SH-SY5Y (cell line): ENCODE data around the gene CLOCK.

Experiments
- GATA2 ChIP-seq: IDR thresholded peaks from 2 replicates; pipeline ENCODE4 v1.6.1; 2011; ENCODE audit warnings: mild to moderate bottlenecking, low read depth, low read length
- GATA3 ChIP-seq: IDR thresholded peaks from 2 replicates; pipeline ENCODE4 v1.6.1; 2011; ENCODE audit warnings: low read depth, mild to moderate bottlenecking, low read length, moderate library complexity

The CLOCK gene

GRCh38 chr4:55512922-55513571, 33.7 kb downstream of the CLOCK start:
- TF ChIP-seq GATA2 (no peak), GATA3 (no peak)

GRCh38 chr4:55512077-55512476, 34.6 kb downstream of the CLOCK start:
- TF ChIP-seq GATA2 (no peak), GATA3 (no peak)

- TF ChIP-seq GATA3 (no peak), GATA2 (no peak)
Observed at GRCh38 chr4:55510685-55511084, 36.0 kb downstream of the CLOCK start.

GRCh38 chr4:55509266-55509665, 37.4 kb downstream of the CLOCK start:
- TF ChIP-seq GATA3: no peak
- TF ChIP-seq GATA2: no peak

GRCh38 chr4:55507612-55508011, 39.1 kb downstream of the CLOCK start:
- TF ChIP-seq GATA2 (no peak), GATA3 (no peak)

GRCh38 chr4:55503169-55503568, 43.5 kb downstream of the CLOCK start:
- TF ChIP-seq GATA3 (no peak), GATA2 (no peak)

GRCh38 chr4:55500072-55500471, 46.6 kb downstream of the CLOCK start:
- TF ChIP-seq GATA3 (no peak), GATA2 (no peak)

- no peak for TF ChIP-seq GATA2
- TF ChIP-seq GATA3: no peak
Observed at GRCh38 chr4:55499495-55499894, 47.2 kb downstream of the CLOCK start.

GRCh38 chr4:55498051-55498450, 48.7 kb downstream of the CLOCK start:
- no peak for TF ChIP-seq GATA3
- no peak for TF ChIP-seq GATA2

GRCh38 chr4:55491486-55491885, 55.2 kb downstream of the CLOCK start:
- TF ChIP-seq GATA3 (no peak), GATA2 (no peak)

GRCh38 chr4:55488716-55489115, 58.0 kb downstream of the CLOCK start:
- TF ChIP-seq GATA3: no peak
- TF ChIP-seq GATA2: no peak

GRCh38 chr4:55485821-55486220, 60.9 kb downstream of the CLOCK start:
- TF ChIP-seq GATA3: no peak
- no peak for TF ChIP-seq GATA2

GRCh38 chr4:55483315-55483714, 63.4 kb downstream of the CLOCK start:
- TF ChIP-seq GATA2 (no peak), GATA3 (no peak)

- TF ChIP-seq GATA3 (no peak), GATA2 (no peak)
Observed at GRCh38 chr4:55475394-55476243, 71.1 kb downstream of the CLOCK start.

GRCh38 chr4:55469979-55470378, 76.7 kb downstream of the CLOCK start:
- no peak for TF ChIP-seq GATA2
- TF ChIP-seq GATA3: no peak
